Stimulated activated CD8-positive, alpha-beta memory T cell treated with anti-CD3 and anti-CD28 coated beads, Interleukin-12 subunit alpha, Interleukin-12 subunit beta, amount 100 ng/mL, for 24 hours (primary cell): ENCODE results near the gene ZNF407.
"Not testable (repeated sequence)": the region's sequence is repeated elsewhere in the genome, so short reads cannot be mapped to it uniquely, and the experiment has no call there.

Experiments
- DNase-seq: peaks from one replicate; pipeline ENCODE4 v3.0.0-alpha.2; 2020; ENCODE audit errors: extremely low read depth

ZNF407 gene

GRCh38 chr18:75071484-75071785 is 473.8 kb downstream of the ZNF407 start:
- no peak for DNase-seq

- no peak for DNase-seq
Measured at GRCh38 chr18:75071866-75072671, 474.4 kb downstream of the ZNF407 start.

GRCh38 chr18:75072672-75073371 is 475.2 kb downstream of the ZNF407 start:
- DNase-seq = no peak

- DNase-seq = no peak
Measured at GRCh38 chr18:75073654-75074053, 476.0 kb downstream of the ZNF407 start.

GRCh38 chr18:75074196-75075015 is 476.7 kb downstream of the ZNF407 start:
- DNase-seq = no peak

GRCh38 chr18:75075016-75075305 is 477.3 kb downstream of the ZNF407 start:
- no peak for DNase-seq

GRCh38 chr18:75075429-75075841 is 477.8 kb downstream of the ZNF407 start:
- DNase-seq = no peak

- no peak for DNase-seq
Measured at GRCh38 chr18:75076286-75076685, 478.6 kb downstream of the ZNF407 start.

GRCh38 chr18:75081486-75081885 is 483.8 kb downstream of the ZNF407 start:
- DNase-seq = no peak

- DNase-seq = no peak
Measured at GRCh38 chr18:75083131-75083530, 485.5 kb downstream of the ZNF407 start.

- no peak for DNase-seq
Measured at GRCh38 chr18:75083761-75084160, 486.1 kb downstream of the ZNF407 start.

GRCh38 chr18:75085676-75086075 is 488.0 kb downstream of the ZNF407 start:
- DNase-seq = not testable (repeated sequence)

- DNase-seq = no peak
Measured at GRCh38 chr18:75086494-75087034, 488.9 kb downstream of the ZNF407 start.

GRCh38 chr18:75087119-75088020 is 489.7 kb downstream of the ZNF407 start:
- DNase-seq = no peak

- no peak for DNase-seq
Measured at GRCh38 chr18:75088021-75088506, 490.4 kb downstream of the ZNF407 start.

- no peak for DNase-seq
Measured at GRCh38 chr18:75088622-75089211, 491.0 kb downstream of the ZNF407 start.

GRCh38 chr18:75089748-75090327 is 492.2 kb downstream of the ZNF407 start:
- no peak for DNase-seq

GRCh38 chr18:75090336-75090735 is 492.7 kb downstream of the ZNF407 start:
- DNase-seq = no peak

GRCh38 chr18:75097491-75098225 is 500.0 kb downstream of the ZNF407 start:
- no peak for DNase-seq
